Endothelial cell of umbilical vein (primary cell): ENCODE results near the gene RGS10.

ENCODE experiments used
- EZH2 ChIP-seq: IDR thresholded peaks from 2 replicates; pipeline ENCODE4 v1.6.1; 2012; ENCODE audit warnings: borderline replicate concordance, low read depth, mild to moderate bottlenecking, moderate library complexity, low read length, inconsistent platforms; ENCODE audit not compliant: severe bottlenecking
- POLR2A ChIP-seq: IDR thresholded peaks from 2 replicates; pipeline ENCODE4 v1.6.1; 2012; ENCODE audit warnings: low read depth, mild to moderate bottlenecking, control low read depth, low read length
- TF ChIP-seq, protein P1 (sequence below), 2 donors: IDR thresholded peaks; 1 replicate in 1 of 2; 2 replicates in 1 of 2; pipeline ENCODE4 v1.5.1; 2011; ENCODE audit warnings: low read length in 2 of 2, mild to moderate bottlenecking in 2 of 2, moderate library complexity in 2 of 2, control low read depth in 1 of 2, inconsistent platforms in 1 of 2, low read depth in 1 of 2; ENCODE audit not compliant: insufficient read depth in 1 of 2; ENCODE audit errors: extremely low read depth in 1 of 2

DNA sequence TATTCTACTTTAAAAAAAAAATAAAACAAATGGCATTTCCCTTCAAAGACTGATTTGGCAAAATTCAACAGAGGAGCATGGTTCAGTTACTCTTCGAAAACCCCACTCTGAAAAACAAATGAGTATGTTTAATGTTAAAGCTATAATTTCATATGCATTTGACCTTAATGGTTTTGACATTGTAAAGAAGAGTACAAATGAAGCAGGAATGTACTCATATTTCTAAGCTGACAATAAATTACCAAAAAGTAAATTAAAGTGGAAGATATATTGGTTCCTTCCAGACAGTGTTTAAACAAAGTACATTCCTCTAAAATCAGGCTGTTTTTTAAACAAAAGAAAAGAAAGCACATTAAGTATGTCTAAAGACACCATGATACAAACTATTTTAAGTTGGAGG is 16.4 kb downstream of the RGS10 start:
- TF ChIP-seq EZH2 (no peak), POLR2A (no peak)
- TF ChIP-seq, protein P1, sequence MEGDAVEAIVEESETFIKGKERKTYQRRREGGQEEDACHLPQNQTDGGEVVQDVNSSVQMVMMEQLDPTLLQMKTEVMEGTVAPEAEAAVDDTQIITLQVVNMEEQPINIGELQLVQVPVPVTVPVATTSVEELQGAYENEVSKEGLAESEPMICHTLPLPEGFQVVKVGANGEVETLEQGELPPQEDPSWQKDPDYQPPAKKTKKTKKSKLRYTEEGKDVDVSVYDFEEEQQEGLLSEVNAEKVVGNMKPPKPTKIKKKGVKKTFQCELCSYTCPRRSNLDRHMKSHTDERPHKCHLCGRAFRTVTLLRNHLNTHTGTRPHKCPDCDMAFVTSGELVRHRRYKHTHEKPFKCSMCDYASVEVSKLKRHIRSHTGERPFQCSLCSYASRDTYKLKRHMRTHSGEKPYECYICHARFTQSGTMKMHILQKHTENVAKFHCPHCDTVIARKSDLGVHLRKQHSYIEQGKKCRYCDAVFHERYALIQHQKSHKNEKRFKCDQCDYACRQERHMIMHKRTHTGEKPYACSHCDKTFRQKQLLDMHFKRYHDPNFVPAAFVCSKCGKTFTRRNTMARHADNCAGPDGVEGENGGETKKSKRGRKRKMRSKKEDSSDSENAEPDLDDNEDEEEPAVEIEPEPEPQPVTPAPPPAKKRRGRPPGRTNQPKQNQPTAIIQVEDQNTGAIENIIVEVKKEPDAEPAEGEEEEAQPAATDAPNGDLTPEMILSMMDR (IDR thresholded peaks at IDR 0.05; ENCODE audit: extremely low read depth in 1 of 2, insufficient read depth in 1 of 2, low read depth in 1 of 2, low read length in 2 of 2), result no peak
